SH-SY5Y (cell line): ENCODE results near the gene SNORC.

Source experiments
- GATA2 ChIP-seq: IDR thresholded peaks from 2 replicates; pipeline ENCODE4 v1.6.1; 2011; ENCODE audit warnings: mild to moderate bottlenecking, low read depth, low read length
- GATA3 ChIP-seq: IDR thresholded peaks from 2 replicates; pipeline ENCODE4 v1.6.1; 2011; ENCODE audit warnings: low read depth, mild to moderate bottlenecking, low read length, moderate library complexity

The SNORC gene

DNA sequence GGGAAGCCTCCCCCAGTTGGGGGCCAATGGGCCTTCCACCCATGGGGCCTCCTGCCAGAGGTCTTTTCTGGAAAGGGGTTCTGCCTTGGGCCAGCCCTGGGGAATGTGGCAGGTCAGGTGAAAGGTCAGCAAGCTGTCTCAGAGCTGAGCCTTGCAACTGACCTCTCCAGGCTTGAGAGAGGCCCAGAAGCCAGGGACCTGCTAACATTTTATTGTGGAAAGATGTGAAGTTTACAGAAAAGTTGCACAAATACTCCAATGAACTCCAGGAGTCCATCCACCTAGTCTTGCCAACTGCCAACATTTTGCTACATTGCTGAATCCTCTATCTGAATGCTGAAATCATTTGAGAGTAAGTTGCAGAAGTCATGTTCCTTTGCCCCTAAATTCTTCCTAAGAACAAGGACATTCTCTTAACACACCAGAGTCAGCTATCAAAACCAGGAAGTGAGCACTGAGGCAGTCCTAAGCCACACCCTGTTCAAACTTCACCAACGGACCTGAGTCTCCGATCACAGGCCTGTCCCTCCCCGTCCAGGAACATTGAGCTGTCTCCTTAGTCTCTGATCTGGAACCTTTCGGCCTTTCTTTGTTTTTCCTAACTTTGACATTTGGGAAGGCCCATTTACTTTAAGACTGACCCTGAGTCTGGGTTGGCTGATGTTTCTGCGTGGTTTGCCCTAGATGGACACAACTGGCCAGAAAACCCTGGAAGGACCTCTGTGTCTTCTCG is 4.0 kb downstream of the SNORC start:
- TF ChIP-seq GATA3 (no peak), GATA2 (no peak)

GRCh38 chr2:232874677-232875223 is 4.7 kb downstream of the SNORC start:
- TF ChIP-seq GATA2 = no peak
- no peak for TF ChIP-seq GATA3

GRCh38 chr2:232875256-232876121 is 5.4 kb downstream of the SNORC start:
- TF ChIP-seq GATA2 (no peak), GATA3 (no peak)

GRCh38 chr2:232876161-232876977 is 6.3 kb downstream of the SNORC start:
- no peak for TF ChIP-seq GATA2
- no peak for TF ChIP-seq GATA3

DNA sequence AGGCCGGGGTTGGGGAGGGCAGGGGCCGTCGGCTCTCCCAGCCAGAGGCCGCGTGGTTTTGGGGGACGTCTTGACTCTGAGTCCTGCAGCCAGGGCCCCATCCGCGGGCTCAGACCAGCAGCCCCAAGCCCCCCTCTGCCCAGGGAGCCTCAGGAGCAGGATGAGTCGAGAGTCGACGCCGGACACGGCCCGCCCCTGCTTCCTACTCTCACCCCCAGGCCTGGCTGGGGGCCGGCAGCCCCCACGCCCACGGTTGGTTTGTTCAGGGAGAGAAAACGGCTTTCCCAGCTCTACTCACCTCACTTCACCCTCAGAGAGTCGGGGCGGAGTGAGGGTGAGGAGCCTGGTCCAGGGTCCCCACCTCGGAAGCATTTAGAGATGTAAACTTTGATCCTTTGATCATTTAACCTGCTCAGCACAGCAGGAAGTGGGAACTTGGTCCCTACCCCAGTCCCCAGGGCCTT is 6.9 kb downstream of the SNORC start:
- TF ChIP-seq GATA3 = no peak
- TF ChIP-seq GATA2 = no peak

DNA sequence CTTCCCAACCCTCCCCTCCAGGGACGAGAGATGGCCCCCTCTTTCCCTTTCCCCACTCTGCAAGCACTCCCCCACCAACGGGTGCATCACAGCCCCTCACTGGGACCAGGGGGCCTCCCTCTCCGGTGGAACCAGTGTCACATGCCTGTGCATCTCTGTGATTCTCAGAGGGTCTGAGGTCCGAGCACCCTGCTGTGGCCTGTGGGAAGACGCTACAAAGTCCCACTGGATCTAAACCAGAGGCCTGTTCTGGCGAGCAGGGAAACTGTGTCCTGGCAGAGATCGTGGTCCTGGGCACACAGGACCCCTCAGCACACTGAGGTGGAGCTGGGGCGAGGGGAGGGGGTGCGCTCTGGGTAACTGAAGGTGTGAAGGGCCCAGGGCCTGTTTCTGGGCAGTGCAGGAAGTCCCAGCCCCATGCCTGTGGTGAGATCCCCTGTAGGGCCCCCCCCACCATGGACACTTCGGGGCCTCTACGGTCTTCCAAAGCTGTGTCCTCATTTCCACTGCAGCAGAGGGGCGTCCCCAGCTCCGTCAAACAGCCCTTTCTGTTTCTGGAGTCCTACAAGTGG is 8.0 kb downstream of the SNORC start:
- TF ChIP-seq GATA3 (no peak), GATA2 (no peak)

DNA sequence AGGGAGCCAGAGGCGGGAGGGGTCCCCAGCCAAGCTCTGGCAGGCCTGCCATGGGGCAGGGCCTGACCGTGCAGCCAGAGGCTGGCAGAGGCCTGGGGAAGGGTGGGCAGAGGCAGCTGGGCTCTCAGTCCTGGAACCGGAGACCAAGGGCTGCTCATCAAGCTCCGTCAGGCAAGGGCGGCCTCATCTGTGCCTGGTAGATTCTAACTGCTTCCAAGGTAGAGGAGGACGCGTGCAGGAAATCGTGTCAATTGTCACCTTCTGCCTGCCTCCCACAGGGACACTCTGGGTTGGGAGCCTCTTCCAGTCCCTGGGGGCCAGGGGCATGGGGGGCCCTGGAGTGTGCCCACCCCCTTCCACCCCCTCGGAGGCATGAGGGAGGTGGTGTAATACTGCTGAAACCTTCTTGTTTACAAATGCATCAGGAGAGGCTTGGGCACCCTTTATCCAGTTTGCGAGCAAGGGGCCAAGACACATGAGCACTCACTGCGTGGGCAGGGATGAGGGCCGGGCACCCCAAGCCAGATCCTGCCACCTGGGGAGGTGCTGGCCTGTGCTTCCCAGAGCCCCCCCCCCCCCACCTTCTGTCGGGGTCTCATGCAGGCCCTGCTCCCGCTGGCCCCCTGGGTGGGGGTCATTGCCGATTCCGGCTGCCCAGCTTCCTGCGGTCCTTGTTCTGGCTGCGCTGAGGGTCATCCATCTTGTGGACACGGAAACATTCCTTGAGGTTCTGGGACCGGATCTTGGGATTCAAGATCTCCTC is 9.0 kb downstream of the SNORC start:
- TF ChIP-seq GATA2 = no peak
- TF ChIP-seq GATA3 = no peak

GRCh38 chr2:232879618-232880494 is 9.8 kb downstream of the SNORC start:
- TF ChIP-seq GATA2 (no peak), GATA3 (no peak)

- no peak for TF ChIP-seq GATA3
- no peak for TF ChIP-seq GATA2
These were observed 10.8 kb downstream of the SNORC start for GRCh38 chr2:232880764-232881351.

DNA sequence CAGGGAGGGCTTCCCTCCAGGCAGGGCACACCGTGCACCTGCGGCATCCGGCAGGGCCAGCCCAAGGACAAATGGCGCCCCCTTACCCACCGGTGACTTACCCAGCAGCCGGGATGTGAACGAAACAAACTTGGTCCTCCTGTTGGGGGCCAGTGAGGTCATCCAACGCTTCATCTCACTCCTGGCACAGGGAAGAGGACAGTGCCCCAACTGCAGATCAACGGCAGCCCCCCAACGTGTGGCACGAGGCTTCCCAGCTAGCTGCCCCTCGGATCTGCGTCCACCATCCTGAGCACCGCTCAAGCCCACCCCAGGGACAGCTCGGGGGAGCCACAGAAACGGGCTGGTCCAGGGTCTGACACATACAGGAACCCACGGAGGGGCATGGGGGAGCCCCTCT is 12.0 kb downstream of the SNORC start:
- TF ChIP-seq GATA3 = no peak
- TF ChIP-seq GATA2 = no peak

DNA sequence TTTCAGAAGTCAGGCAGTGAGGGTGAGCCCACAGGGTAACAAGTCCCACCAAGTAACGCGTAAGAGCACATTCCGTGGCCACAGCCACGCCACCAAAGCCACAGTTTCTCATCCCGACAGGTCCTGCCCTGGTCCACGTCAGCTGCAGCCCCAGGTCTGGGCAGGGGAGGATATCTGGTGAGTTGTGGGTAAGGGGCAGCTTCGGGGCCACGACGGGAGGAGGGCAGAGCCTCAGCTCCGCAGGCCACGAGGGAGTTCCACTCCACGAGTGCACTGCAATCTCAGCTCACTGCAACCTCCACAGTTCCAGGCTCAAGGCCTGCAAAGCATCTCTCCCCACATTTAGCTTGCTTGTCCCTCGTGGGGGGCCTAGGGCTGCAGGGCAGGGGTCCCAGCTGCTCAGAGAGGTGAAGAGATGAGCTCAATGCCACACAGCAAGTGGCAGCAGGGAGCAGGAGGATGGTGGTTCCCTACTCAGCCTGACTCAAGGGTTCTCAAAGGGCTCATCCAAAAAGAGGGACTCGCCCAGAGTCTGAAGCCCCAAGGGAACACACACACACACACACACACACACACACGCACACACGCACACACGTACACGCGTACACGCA is 12.5 kb downstream of the SNORC start:
- TF ChIP-seq GATA2 = no peak
- TF ChIP-seq GATA3 = no peak

DNA sequence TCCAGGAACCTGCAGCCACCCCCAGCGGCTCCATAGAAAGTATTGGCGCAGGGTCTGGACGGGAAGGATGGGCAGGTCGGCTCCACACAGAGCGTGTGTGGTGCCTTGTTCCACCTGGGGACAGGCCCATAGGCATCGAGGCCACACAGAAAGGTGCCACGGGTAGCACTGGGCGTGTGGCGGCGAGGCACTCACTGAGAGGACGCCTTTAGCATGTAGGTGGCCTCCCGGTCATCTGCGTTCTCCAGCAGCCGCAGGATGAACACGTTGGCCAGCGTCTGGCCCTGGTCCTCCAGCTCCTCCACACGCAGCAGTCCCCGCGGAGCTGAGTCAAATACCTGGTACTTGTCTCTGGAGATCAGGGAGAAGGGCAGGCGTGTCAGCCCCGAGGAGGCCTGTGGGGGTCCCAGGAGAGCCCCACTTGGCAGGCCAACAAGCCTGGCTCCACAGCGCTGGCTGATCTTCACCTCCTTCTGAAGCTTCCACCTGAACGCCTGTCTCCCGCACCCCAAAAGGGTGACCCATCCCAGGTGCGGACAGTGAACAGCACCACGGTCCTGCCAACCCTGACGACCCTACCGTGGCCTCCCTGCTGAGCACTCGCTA is 13.2 kb downstream of the SNORC start:
- TF ChIP-seq GATA2 (no peak), GATA3 (no peak)
